Liver (tissue), 9 donors: ENCODE measurements around the gene SCLT1. TPM values are rescaled to one million over a fixed set of nuclear protein-coding genes. Genes with fewer than 3 reads are reported as not detected.

Experiments used
- DNase-seq: peaks from one replicate; pipeline ENCODE4 v3.0.0-alpha.2; 2017; ENCODE audit warnings: low spot score
- H3K27ac ChIP-seq, 2 donors: one replicate each; pipeline ENCODE4 v1.7.0; 2013; ENCODE audit warnings: inconsistent platforms in 2 of 2, low read length in 2 of 2, control low read depth in 1 of 2, low read depth in 1 of 2, mild to moderate bottlenecking in 1 of 2
- H3K27me3 ChIP-seq, 4 donors: one replicate each; pipeline versions ENCODE4 v1.6.1 to v1.7.0; 2013; ENCODE audit warnings: low read length in 3 of 4, inconsistent platforms in 1 of 4, mild to moderate bottlenecking in 1 of 4, moderate library complexity in 1 of 4; ENCODE audit not compliant: control insufficient read depth in 4 of 4, insufficient read depth in 4 of 4
- H3K36me3 ChIP-seq, 4 donors: one replicate each; pipeline versions ENCODE4 v1.6.1 to v1.7.0; 2013; ENCODE audit warnings: low read length in 3 of 4, mild to moderate bottlenecking in 3 of 4, low read depth in 1 of 4, moderate library complexity in 1 of 4; ENCODE audit not compliant: control insufficient read depth in 4 of 4, insufficient read depth in 3 of 4
- H3K4me1 ChIP-seq, 4 donors: one replicate each; pipeline versions ENCODE4 v1.6.1 to v1.7.0; 2013; ENCODE audit warnings: low read length in 3 of 4, mild to moderate bottlenecking in 3 of 4, moderate library complexity in 1 of 4; ENCODE audit not compliant: control insufficient read depth in 4 of 4, insufficient read depth in 4 of 4
- H3K4me3 ChIP-seq, 3 donors: one replicate each; pipeline versions ENCODE4 v1.6.1 to v1.7.0; 2013; ENCODE audit warnings: low read length in 3 of 3, control low read depth in 1 of 3, low read depth in 1 of 3, mild to moderate bottlenecking in 1 of 3
- H3K9ac ChIP-seq, 2 donors: one replicate each; pipeline ENCODE4 v1.7.0; 2013; ENCODE audit warnings: low read length in 2 of 2, mild to moderate bottlenecking in 2 of 2, moderate library complexity in 2 of 2, control low read depth in 1 of 2, low read depth in 1 of 2
- H3K9me3 ChIP-seq, 4 donors: one replicate each; pipeline versions ENCODE4 v1.6.1 to v1.7.0; 2013; ENCODE audit warnings: low read length in 3 of 4; ENCODE audit not compliant: control insufficient read depth in 4 of 4
- ATF3 ChIP-seq: IDR thresholded peaks from 2 replicates; pipeline ENCODE4 v1.6.1; 2016; ENCODE audit warnings: antibody characterized with exemption
- CTCF ChIP-seq: fragments of 150-350 bp; IDR thresholded peaks from 2 replicates; pipeline ENCODE4 v1.5.1; 2017; ENCODE audit warnings: improper control_type of control experiment, low read depth, low read length; ENCODE audit not compliant: missing input control
- EGR1 ChIP-seq, 2 donors: IDR thresholded peaks; 2 replicates each; pipeline ENCODE4 v1.6.1; 2016 to 2018; ENCODE audit warnings: antibody characterized with exemption in 2 of 2, low read depth in 2 of 2
- FOXA1 ChIP-seq: IDR thresholded peaks from 2 replicates; pipeline ENCODE4 v1.6.1; 2016; ENCODE audit warnings: antibody characterized with exemption
- FOXA2 ChIP-seq: IDR thresholded peaks from 2 replicates; pipeline ENCODE4 v1.6.1; 2016; ENCODE audit warnings: antibody characterized with exemption
- GABPA ChIP-seq, 2 donors: IDR thresholded peaks in 1 of 2; conservative IDR thresholded peaks in 1 of 2; 2 replicates each; pipeline ENCODE4 v1.6.1; 2016; ENCODE audit warnings: antibody characterized with exemption in 2 of 2, mild to moderate bottlenecking in 1 of 2, moderate library complexity in 1 of 2
- HNF4G ChIP-seq: IDR thresholded peaks from 2 replicates; pipeline ENCODE4 v1.6.1; 2016; ENCODE audit warnings: antibody characterized with exemption
- JUND ChIP-seq, 2 donors: IDR thresholded peaks; 2 replicates each; pipeline ENCODE4 v1.6.1; 2016; ENCODE audit warnings: antibody characterized with exemption in 2 of 2
- MAX ChIP-seq: IDR thresholded peaks from 2 replicates; pipeline ENCODE4 v1.6.1; 2016; ENCODE audit warnings: antibody characterized with exemption
- NR2F2 ChIP-seq: IDR thresholded peaks from 2 replicates; pipeline ENCODE4 v1.6.1; 2016; ENCODE audit warnings: antibody characterized with exemption
- RXRA ChIP-seq, 2 donors: IDR thresholded peaks; 2 replicates each; pipeline ENCODE4 v1.6.1; 2017 to 2018; ENCODE audit warnings: antibody characterized with exemption in 2 of 2, mild to moderate bottlenecking in 1 of 2
- SP1 ChIP-seq: IDR thresholded peaks from 2 replicates; pipeline ENCODE4 v1.6.1; 2018; ENCODE audit warnings: antibody characterized with exemption, mild to moderate bottlenecking
- TAF1 ChIP-seq: conservative IDR thresholded peaks from 2 replicates; pipeline ENCODE4 v1.6.1; 2016; ENCODE audit warnings: antibody characterized with exemption, mild to moderate bottlenecking
- YY1 ChIP-seq: IDR thresholded peaks from 2 replicates; pipeline ENCODE4 v1.6.1; 2016; ENCODE audit warnings: antibody characterized with exemption, mild to moderate bottlenecking
- ZBTB33 ChIP-seq: IDR thresholded peaks from 2 replicates; pipeline ENCODE4 v1.6.1; 2016; ENCODE audit warnings: antibody characterized with exemption
- WGBS: extraction: QIAGEN DNeasy Blood & Tissue Kit; methylation state at CpG from one replicate; pipeline ENCODE4 v1.1.7; 2013; 5-methylcytosine and 5-hydroxymethylcytosine counted together
- polyA plus RNA-seq, 2 donors: library from polyadenylated mRNA; stranded (reverse) in 1 of 2; unstranded in 1 of 2; fragments of 200-250 nt in 1 of 2; fragments of >200 nt in 1 of 2; fragmentation: Nextera tagmentation in 1 of 2; extraction: Ambion mirVana in 1 of 2; gene quantifications; one replicate each; pipeline versions ENCODE4 v1.2.1 to v1.2.3, GENCODE V29; 2013 to 2015
- total RNA-seq, 2 donors: library from RNA; depleted of rRNA; stranded (reverse); fragments of >200 nt; gene quantifications; one replicate each; pipeline ENCODE4 v1.2.3, GENCODE V29; 2014
- donor health status: healthy.
- donor health status: healthy.
- donor health status: healthy.
- donor health status: healthy.
- donor health status: healthy.

Gene SCLT1
- total and polyA plus RNA-seq, 4 donors: 1.2 to 14.2 (median 4.0) TPM

GRCh38 chr4:128877934-128878333, 215.4 kb downstream of the SCLT1 start:
- DNase-seq: no peak
- Histone ChIP-seq H3K36me3 (peaks cover 0 to 3% (median 1%) of the 10 kb centered on the region in 4 donors), H3K9ac (no peak overlapping the region), H3K27me3 (no peaks in the 10 kb centered on the region), H3K9me3 (no peaks in the 10 kb centered on the region), H3K27ac (no peak overlapping the region), H3K4me1 (no peaks in the 10 kb centered on the region), H3K4me3 (no peak overlapping the region)
- TF ChIP-seq EGR1 (IDR thresholded peaks at IDR 0.05; ENCODE audit: low read depth in 2 of 2) (no peak), RXRA (IDR thresholded peaks at IDR 0.05) (no peak), JUND (IDR thresholded peaks at IDR 0.05) (no peak), YY1 (no peak), MAX (no peak), SP1 (no peak), FOXA1 (no peak), GABPA (IDR thresholded peaks at IDR 0.05 in 1 of 2, conservative IDR thresholded peaks at IDR 0.05 in 1 of 2) (no peak), TAF1 (no peak), CTCF (no peak), ZBTB33 (no peak), HNF4G (no peak), NR2F2 (no peak)
- 97% methylated on average over 4 of the region's 4 CpGs for WGBS

- no peak overlapping the region for H3K27ac ChIP-seq
- WGBS: 93% methylated on average over 2 of the region's 2 CpGs
These were observed 217.1 kb downstream of the SCLT1 start for GRCh38 chr4:128876200-128876599.

More at GRCh38 chr4:128876200-128876599, 217.1 kb downstream of the SCLT1 start:
- Histone ChIP-seq H3K4me1 (no peaks in the 10 kb centered on the region), H3K9ac (no peak overlapping the region), H3K9me3 (no peaks in the 10 kb centered on the region), H3K4me3 (no peak overlapping the region), H3K36me3 (peaks cover 3 to 19% (median 15%) of the 10 kb centered on the region in 4 donors), H3K27me3 (no peaks in the 10 kb centered on the region)
- TF ChIP-seq SP1: no peak
- no peak for TF ChIP-seq RXRA (IDR thresholded peaks at IDR 0.05)
- TF ChIP-seq HNF4G: no peak
- no peak for TF ChIP-seq GABPA (IDR thresholded peaks at IDR 0.05 in 1 of 2, conservative IDR thresholded peaks at IDR 0.05 in 1 of 2)
- TF ChIP-seq FOXA2: no peak
- no peak for TF ChIP-seq JUND (IDR thresholded peaks at IDR 0.05)
- TF ChIP-seq EGR1 (IDR thresholded peaks at IDR 0.05; ENCODE audit: low read depth in 2 of 2): no peak
- TF ChIP-seq CTCF: no peak
- no peak for TF ChIP-seq ATF3
- TF ChIP-seq FOXA1: no peak
- DNase-seq: no peak
